SK-N-SH (cell line): Measurements from ENCODE around the gene LCE7A. TPM values are rescaled to one million over a fixed set of nuclear protein-coding genes. Genes with fewer than 3 reads are reported as not detected.

ENCODE experiments used
- CTCF ChIA-PET: fragments of 300-600, 350-600 bp; formaldehyde crosslinking; extraction: SDS; loops from one replicate; lab custom pipeline; 2021; lab: Yijun Ruan, JAX
- POLR2A ChIA-PET: fragments of 350-600 bp; sonication (Branson Sonifier 250); formaldehyde crosslinking; extraction: SDS; loops from one replicate; lab custom pipeline; 2020; ENCODE audit warnings: antibody characterized with exemption, inconsistent platforms; lab: Yijun Ruan, JAX
- DNase-seq: peaks from one replicate; pipeline ENCODE4 v3.0.0; 2012
- H2AFZ ChIP-seq: fragments of 200-600 bp; sonication (generic); 2 replicates; pipeline ENCODE4 v1.8.1; 2016; ENCODE audit warnings: antibody characterized with exemption, mild to moderate bottlenecking, low read depth
- H3F3A ChIP-seq: fragments of 200-600 bp; sonication (generic); replicated peaks from 2 replicates; pipeline ENCODE3; 2016; ENCODE audit warnings: antibody characterized with exemption, mild to moderate bottlenecking; ENCODE audit not compliant: insufficient read depth
- H3K27ac ChIP-seq, 2 experiments: fragments of 200-500 bp in 1 of 2; fragments of 200-600 bp in 1 of 2; sonication (Bioruptor generic) in 1 of 2; sonication (generic), shearing (Covaris generic) in 1 of 2; 2 replicates each; pipeline versions ENCODE4 v1.5.1 to v1.6.1; 2014 to 2016; ENCODE audit warnings: low read depth in 2 of 2, inconsistent platforms in 1 of 2, low read length in 1 of 2, mild to moderate bottlenecking in 1 of 2, mixed read lengths in 1 of 2
- H3K27me3 ChIP-seq: fragments of 200-600 bp; sonication (generic), shearing (Covaris generic); 2 replicates; pipeline ENCODE4 v1.6.1; 2016; ENCODE audit warnings: mixed run types; ENCODE audit not compliant: insufficient read depth
- H3K36me3 ChIP-seq, 2 experiments: fragments of 200-500 bp in 1 of 2; fragments of 200-600 bp in 1 of 2; sonication (Bioruptor generic) in 1 of 2; sonication (generic) in 1 of 2; replicated peaks in 1 of 2; 2 replicates each; pipeline versions ENCODE3 to v1.5.1; 2014 to 2016; ENCODE audit warnings: low read length in 1 of 2, mild to moderate bottlenecking in 1 of 2; ENCODE audit not compliant: insufficient read depth in 2 of 2, control insufficient read depth in 1 of 2
- H3K4me1 ChIP-seq, 2 experiments: fragments of 200-500 bp in 1 of 2; fragments of 200-600 bp in 1 of 2; sonication (Bioruptor generic) in 1 of 2; sonication (generic), shearing (Covaris generic) in 1 of 2; 2 replicates each; pipeline versions ENCODE4 v1.5.1 to v1.6.1; 2014 to 2016; ENCODE audit warnings: low read depth in 1 of 2, low read length in 1 of 2, mixed run types in 1 of 2; ENCODE audit not compliant: insufficient read depth in 2 of 2, control insufficient read depth in 1 of 2
- H3K4me2 ChIP-seq: fragments of 200-600 bp; sonication (generic), shearing (Covaris generic); 2 replicates; pipeline ENCODE4 v1.6.1; 2017; ENCODE audit warnings: mixed run types
- H3K4me3 ChIP-seq, 2 experiments: fragments of 200-500 bp in 1 of 2; fragments of 200-600 bp in 1 of 2; sonication (Bioruptor generic) in 1 of 2; sonication (generic), shearing (Covaris generic) in 1 of 2; 2 replicates each; pipeline versions ENCODE4 v1.5.1 to v1.8.1; 2014 to 2016; ENCODE audit warnings: low read depth in 2 of 2, inconsistent platforms in 1 of 2, low read length in 1 of 2, mild to moderate bottlenecking in 1 of 2, mixed read lengths in 1 of 2, moderate library complexity in 1 of 2
- H3K79me2 ChIP-seq: fragments of 200-600 bp; sonication (generic); 2 replicates; pipeline ENCODE4 v1.8.1; 2017; ENCODE audit warnings: mild to moderate bottlenecking; ENCODE audit not compliant: insufficient read depth
- H3K9ac ChIP-seq: fragments of 200-600 bp; sonication (generic); 2 replicates; pipeline ENCODE4 v1.6.1; 2017; ENCODE audit warnings: mixed run types
- H3K9me2 ChIP-seq: fragments of 200-600 bp; sonication (generic); 2 replicates; pipeline ENCODE4 v1.6.1; 2017; ENCODE audit warnings: mixed run types
- H3K9me3 ChIP-seq: fragments of 200-600 bp; sonication (generic); 2 replicates; pipeline ENCODE4 v1.6.1; 2017; ENCODE audit warnings: mixed run types, mild to moderate bottlenecking, moderate library complexity
- H4K20me1 ChIP-seq: fragments of 200-600 bp; sonication (generic); 2 replicates; pipeline ENCODE4 v1.6.1; 2017; ENCODE audit warnings: mild to moderate bottlenecking, mixed run types; ENCODE audit not compliant: insufficient read depth
- ELF1 ChIP-seq: IDR thresholded peaks from 2 replicates; pipeline ENCODE4 v1.4.0; 2012
- EZH2phosphoT487 ChIP-seq: fragments of 200-600 bp; sonication (generic); IDR thresholded peaks from 2 replicates; pipeline ENCODE4 v1.6.1; 2017; ENCODE audit warnings: low read depth, mixed run types, mild to moderate bottlenecking, antibody characterized with exemption, moderate library complexity, borderline replicate concordance
- FOXJ3 ChIP-seq: sonication (generic); formaldehyde crosslinking; IDR thresholded peaks from 2 replicates; pipeline ENCODE4 v1.5.1; 2020; ENCODE audit warnings: mild to moderate bottlenecking, missing genetic modification reagents
- FOXM1 ChIP-seq: IDR thresholded peaks from 2 replicates; pipeline ENCODE4 v1.4.0; 2012; ENCODE audit warnings: low read depth, mild to moderate bottlenecking
- MEF2A ChIP-seq: IDR thresholded peaks from 2 replicates; pipeline ENCODE4 v1.4.0; 2012; ENCODE audit warnings: low read depth, borderline replicate concordance
- MXI1 ChIP-seq: IDR thresholded peaks from 2 replicates; pipeline ENCODE4 v1.6.1; 2012; ENCODE audit warnings: mild to moderate bottlenecking, low read depth, low read length, improper control_type of control experiment
- RCOR1 ChIP-seq: fragments of 150-350 bp; IDR thresholded peaks from 2 replicates; pipeline ENCODE4 v1.6.1; 2017; ENCODE audit warnings: antibody characterized with exemption, low read length
- RFX5 ChIP-seq: IDR thresholded peaks from 2 replicates; pipeline ENCODE4 v1.6.1; 2012; ENCODE audit warnings: mild to moderate bottlenecking, improper control_type of control experiment, low read length
- RXRA ChIP-seq: IDR thresholded peaks from 2 replicates; pipeline ENCODE4 v1.4.0; 2012; ENCODE audit warnings: low read depth, mild to moderate bottlenecking, borderline replicate concordance
- SMC3 ChIP-seq: IDR thresholded peaks from 2 replicates; pipeline ENCODE4 v1.6.1; 2012; ENCODE audit warnings: low read depth, low read length, improper control_type of control experiment
- TCF12 ChIP-seq: IDR thresholded peaks from 2 replicates; pipeline ENCODE4 v1.4.0; 2012
- TEAD4 ChIP-seq: IDR thresholded peaks from 2 replicates; pipeline ENCODE4 v1.4.0; 2012; ENCODE audit warnings: mild to moderate bottlenecking, borderline replicate concordance; ENCODE audit not compliant: insufficient read depth
- polyA plus RNA-seq, 3 experiments: library from polyadenylated mRNA; depleted of rRNA; stranded (reverse); fragments of >200 nt; gene quantifications; 2 replicates each; pipeline ENCODE4 v1.2.3, GENCODE V29; 2012
- TF ChIP-seq, protein P1 (sequence below): fragments of 200-600 bp; sonication (generic); IDR thresholded peaks from 2 replicates; pipeline ENCODE4 v1.6.1; 2017; ENCODE audit warnings: antibody characterized with exemption, mild to moderate bottlenecking, moderate library complexity
- TF ChIP-seq, protein P2 (sequence below): fragments of 150-350 bp; IDR thresholded peaks from 2 replicates; pipeline ENCODE4 v1.6.1; 2017; ENCODE audit warnings: antibody characterized with exemption, low read length, low read depth, borderline replicate concordance
- TF ChIP-seq, protein P3 (sequence below): IDR thresholded peaks from 2 replicates; pipeline ENCODE4; 2012
- TF ChIP-seq, protein P4 (sequence below): IDR thresholded peaks from 2 replicates; pipeline ENCODE4 v1.6.1; 2012; ENCODE audit warnings: mild to moderate bottlenecking, low read depth, low read length, moderate library complexity

LCE7A gene
- polyA plus RNA-seq, 1 of the 3 experiments (the other 2 are of a cell fraction): not detected

DNA sequence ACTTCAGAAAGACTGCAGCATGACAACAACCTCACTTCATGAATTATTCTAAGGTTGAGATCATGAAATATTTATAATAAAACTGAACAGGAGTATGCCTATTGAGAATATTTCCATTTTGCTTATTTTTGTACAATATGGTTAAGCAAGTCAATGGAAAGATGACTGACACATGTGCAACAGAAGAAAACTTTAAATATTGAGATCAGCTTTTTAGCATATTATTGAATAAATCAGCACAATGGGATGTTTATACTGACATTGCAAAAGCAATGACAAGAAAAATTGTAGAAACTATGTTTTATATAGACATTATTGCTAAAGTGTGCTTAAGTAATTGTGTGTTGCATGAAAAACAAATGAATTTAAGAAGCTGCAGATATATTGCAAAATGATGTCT is 4.6 kb downstream of the LCE7A start:
- no peak for TF ChIP-seq MXI1
- no peak for TF ChIP-seq ELF1
- no peak for TF ChIP-seq TCF12
- TF ChIP-seq, protein P1, sequence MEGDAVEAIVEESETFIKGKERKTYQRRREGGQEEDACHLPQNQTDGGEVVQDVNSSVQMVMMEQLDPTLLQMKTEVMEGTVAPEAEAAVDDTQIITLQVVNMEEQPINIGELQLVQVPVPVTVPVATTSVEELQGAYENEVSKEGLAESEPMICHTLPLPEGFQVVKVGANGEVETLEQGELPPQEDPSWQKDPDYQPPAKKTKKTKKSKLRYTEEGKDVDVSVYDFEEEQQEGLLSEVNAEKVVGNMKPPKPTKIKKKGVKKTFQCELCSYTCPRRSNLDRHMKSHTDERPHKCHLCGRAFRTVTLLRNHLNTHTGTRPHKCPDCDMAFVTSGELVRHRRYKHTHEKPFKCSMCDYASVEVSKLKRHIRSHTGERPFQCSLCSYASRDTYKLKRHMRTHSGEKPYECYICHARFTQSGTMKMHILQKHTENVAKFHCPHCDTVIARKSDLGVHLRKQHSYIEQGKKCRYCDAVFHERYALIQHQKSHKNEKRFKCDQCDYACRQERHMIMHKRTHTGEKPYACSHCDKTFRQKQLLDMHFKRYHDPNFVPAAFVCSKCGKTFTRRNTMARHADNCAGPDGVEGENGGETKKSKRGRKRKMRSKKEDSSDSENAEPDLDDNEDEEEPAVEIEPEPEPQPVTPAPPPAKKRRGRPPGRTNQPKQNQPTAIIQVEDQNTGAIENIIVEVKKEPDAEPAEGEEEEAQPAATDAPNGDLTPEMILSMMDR: no peak
- TF ChIP-seq, protein P2, sequence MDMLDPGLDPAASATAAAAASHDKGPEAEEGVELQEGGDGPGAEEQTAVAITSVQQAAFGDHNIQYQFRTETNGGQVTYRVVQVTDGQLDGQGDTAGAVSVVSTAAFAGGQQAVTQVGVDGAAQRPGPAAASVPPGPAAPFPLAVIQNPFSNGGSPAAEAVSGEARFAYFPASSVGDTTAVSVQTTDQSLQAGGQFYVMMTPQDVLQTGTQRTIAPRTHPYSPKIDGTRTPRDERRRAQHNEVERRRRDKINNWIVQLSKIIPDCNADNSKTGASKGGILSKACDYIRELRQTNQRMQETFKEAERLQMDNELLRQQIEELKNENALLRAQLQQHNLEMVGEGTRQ: no peak
- no peak for TF ChIP-seq RXRA
- TF ChIP-seq, protein P3, sequence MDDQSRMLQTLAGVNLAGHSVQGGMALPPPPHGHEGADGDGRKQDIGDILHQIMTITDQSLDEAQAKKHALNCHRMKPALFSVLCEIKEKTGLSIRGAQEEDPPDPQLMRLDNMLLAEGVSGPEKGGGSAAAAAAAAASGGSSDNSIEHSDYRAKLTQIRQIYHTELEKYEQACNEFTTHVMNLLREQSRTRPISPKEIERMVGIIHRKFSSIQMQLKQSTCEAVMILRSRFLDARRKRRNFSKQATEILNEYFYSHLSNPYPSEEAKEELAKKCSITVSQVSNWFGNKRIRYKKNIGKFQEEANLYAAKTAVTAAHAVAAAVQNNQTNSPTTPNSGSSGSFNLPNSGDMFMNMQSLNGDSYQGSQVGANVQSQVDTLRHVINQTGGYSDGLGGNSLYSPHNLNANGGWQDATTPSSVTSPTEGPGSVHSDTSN: no peak
- TF ChIP-seq SMC3: no peak
- TF ChIP-seq, protein P4, sequence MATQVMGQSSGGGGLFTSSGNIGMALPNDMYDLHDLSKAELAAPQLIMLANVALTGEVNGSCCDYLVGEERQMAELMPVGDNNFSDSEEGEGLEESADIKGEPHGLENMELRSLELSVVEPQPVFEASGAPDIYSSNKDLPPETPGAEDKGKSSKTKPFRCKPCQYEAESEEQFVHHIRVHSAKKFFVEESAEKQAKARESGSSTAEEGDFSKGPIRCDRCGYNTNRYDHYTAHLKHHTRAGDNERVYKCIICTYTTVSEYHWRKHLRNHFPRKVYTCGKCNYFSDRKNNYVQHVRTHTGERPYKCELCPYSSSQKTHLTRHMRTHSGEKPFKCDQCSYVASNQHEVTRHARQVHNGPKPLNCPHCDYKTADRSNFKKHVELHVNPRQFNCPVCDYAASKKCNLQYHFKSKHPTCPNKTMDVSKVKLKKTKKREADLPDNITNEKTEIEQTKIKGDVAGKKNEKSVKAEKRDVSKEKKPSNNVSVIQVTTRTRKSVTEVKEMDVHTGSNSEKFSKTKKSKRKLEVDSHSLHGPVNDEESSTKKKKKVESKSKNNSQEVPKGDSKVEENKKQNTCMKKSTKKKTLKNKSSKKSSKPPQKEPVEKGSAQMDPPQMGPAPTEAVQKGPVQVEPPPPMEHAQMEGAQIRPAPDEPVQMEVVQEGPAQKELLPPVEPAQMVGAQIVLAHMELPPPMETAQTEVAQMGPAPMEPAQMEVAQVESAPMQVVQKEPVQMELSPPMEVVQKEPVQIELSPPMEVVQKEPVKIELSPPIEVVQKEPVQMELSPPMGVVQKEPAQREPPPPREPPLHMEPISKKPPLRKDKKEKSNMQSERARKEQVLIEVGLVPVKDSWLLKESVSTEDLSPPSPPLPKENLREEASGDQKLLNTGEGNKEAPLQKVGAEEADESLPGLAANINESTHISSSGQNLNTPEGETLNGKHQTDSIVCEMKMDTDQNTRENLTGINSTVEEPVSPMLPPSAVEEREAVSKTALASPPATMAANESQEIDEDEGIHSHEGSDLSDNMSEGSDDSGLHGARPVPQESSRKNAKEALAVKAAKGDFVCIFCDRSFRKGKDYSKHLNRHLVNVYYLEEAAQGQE: no peak
- TF ChIP-seq FOXM1: no peak
- TF ChIP-seq MEF2A: no peak
- no peak for TF ChIP-seq TEAD4
- no peak for TF ChIP-seq EZH2phosphoT487
- TF ChIP-seq FOXJ3 (CRISPR knock-in tag): no peak
- TF ChIP-seq RFX5: no peak
- no peak for TF ChIP-seq RCOR1
- DNase-seq: no peak
- Histone ChIP-seq H4K20me1 (no peaks in the 10 kb centered on the region), H3F3A (no peaks in the 10 kb centered on the region), H3K4me2 (no peak overlapping the region), H2AFZ (no peak overlapping the region), H3K4me1 (no peaks in the 10 kb centered on the region), H3K9me2 (no peaks in the 10 kb centered on the region), H3K27me3 (no peaks in the 10 kb centered on the region; the same call in 1 of the 2 replicates), H3K9me3 (no peaks in the 10 kb centered on the region), H3K27ac (no peak overlapping the region), H3K4me3 (no peak overlapping the region), H3K79me2 (no peaks in the 10 kb centered on the region), H3K9ac (no peak overlapping the region), H3K36me3 (no peaks in the 10 kb centered on the region)
- ChIA-PET POLR2A (no interaction called here), CTCF (no interaction called here)
